ENCODE data around the gene NR2F2.

NR2F2 gene

DNA sequence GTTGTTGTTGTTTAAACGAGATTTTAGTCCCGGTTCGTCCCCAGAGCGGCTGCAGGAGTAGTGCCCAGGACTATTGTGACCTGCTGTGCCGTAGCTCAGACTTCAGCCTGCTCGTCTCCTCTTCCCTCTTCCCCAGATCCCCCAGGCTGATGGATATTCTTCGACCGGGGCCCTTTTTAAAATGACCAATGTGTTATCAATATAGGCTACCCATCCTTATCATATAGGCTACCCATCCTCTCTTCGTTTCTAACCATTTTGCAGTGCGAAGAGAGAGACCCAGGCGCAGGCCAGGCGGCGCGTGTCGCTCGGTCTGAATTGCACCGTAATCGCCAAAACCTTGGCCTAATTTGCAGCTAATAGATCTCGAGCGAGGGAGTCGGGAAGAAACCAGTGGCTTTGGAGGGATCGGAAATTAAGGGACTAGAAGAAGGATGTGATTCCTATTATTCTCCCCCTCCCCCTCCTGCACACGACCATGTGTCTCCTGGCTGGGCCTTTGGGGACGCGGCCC, 23.0 kb downstream of the NR2F2 start:
- no peak overlapping the region for H3K4me3 ChIP-seq (ENCODE audit: low read depth, low read length)
- TF ChIP-seq, protein P1, sequence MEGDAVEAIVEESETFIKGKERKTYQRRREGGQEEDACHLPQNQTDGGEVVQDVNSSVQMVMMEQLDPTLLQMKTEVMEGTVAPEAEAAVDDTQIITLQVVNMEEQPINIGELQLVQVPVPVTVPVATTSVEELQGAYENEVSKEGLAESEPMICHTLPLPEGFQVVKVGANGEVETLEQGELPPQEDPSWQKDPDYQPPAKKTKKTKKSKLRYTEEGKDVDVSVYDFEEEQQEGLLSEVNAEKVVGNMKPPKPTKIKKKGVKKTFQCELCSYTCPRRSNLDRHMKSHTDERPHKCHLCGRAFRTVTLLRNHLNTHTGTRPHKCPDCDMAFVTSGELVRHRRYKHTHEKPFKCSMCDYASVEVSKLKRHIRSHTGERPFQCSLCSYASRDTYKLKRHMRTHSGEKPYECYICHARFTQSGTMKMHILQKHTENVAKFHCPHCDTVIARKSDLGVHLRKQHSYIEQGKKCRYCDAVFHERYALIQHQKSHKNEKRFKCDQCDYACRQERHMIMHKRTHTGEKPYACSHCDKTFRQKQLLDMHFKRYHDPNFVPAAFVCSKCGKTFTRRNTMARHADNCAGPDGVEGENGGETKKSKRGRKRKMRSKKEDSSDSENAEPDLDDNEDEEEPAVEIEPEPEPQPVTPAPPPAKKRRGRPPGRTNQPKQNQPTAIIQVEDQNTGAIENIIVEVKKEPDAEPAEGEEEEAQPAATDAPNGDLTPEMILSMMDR (IDR thresholded peaks at IDR 0.05; ENCODE audit: borderline replicate concordance, insufficient read depth, low read depth, low read length): no peak

DNA sequence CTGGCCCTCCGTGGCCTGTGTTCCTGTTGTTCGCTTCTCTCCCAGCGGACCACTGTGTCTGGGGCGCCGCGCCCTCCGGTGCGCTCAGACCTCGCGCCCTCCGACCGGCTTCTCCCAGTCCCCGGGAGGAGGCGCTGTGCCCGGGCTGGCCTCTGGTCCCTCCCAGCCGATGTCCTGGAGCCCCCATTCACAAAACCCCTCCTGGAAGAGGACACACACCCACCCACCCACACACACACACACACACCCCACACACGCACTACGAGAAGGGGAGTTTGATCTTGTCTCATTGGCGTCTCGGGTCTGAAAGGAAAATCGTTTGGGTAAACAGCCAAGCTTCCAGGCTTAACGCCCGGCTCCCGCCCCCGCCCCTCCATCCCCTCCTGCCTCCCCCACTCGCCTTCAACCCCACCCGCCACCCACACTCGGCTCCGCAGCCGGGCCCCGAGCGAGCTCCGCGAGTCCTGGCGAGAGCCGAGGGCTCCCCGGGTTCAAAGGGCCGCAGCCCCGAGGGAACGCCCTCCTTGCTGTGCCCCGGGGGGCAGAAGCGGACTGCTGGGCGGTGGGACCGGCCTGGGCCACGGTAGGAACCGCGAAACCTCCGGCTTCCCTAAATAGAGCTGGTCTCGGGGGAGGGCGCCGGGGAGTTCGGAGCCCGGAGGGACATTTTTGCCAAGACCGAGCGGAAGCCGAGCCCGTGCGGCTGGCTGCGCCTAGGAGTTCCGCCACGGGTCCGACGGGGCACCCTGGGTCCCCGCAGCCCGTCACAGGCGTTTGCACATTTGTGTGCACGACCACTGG, 23.6 kb downstream of the NR2F2 start:
- H3K4me3 ChIP-seq (ENCODE audit: low read depth, low read length): peak overlapping the region; percentile 16
- TF ChIP-seq, protein P1 (IDR thresholded peaks at IDR 0.05; ENCODE audit: borderline replicate concordance, insufficient read depth, low read depth, low read length): no peak

DNA sequence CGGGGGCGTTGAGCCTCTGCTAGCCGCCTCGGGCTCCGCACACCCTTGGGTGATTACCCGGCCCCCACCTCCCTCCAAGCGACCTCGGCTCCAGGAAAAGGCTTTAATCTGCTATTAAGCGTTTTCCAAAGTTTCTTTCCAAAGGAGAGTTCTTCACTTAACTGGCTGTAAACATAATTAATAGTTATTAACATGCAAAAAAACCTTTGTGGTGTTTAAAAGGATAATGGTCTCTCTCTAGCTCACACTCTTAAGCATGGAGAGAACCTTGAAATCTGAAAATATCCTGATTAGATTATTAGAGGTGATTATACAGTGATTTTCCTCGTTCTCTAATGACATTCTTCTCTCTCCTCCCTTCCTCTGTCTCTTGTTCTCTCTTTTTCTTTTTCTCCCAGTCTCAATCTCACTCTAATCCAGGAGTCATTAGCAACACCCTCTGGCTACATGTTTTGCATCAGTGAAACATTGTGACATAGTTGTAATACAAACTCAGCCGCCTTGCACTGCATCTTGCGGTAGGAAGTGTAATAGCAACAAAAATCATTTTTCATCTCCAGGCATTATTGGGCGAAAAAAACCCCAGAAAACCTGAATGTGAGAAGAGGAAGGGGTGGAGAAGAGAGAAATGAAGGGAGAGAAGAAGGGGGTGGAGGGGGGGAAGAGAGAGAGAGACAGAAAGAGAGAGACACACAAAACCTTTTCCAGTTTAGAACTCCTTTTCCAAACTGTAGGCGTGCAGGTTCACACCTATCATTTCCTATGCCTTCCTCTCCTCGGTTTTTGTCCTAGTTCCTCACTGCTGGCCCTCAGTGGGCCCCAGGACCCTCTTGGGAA, 24.4 kb downstream of the NR2F2 start:
- peak overlapping the region; percentile 16 for H3K4me3 ChIP-seq (ENCODE audit: low read depth, low read length)
- TF ChIP-seq, protein P1 (IDR thresholded peaks at IDR 0.05; ENCODE audit: borderline replicate concordance, insufficient read depth, low read depth, low read length): no peak

DNA sequence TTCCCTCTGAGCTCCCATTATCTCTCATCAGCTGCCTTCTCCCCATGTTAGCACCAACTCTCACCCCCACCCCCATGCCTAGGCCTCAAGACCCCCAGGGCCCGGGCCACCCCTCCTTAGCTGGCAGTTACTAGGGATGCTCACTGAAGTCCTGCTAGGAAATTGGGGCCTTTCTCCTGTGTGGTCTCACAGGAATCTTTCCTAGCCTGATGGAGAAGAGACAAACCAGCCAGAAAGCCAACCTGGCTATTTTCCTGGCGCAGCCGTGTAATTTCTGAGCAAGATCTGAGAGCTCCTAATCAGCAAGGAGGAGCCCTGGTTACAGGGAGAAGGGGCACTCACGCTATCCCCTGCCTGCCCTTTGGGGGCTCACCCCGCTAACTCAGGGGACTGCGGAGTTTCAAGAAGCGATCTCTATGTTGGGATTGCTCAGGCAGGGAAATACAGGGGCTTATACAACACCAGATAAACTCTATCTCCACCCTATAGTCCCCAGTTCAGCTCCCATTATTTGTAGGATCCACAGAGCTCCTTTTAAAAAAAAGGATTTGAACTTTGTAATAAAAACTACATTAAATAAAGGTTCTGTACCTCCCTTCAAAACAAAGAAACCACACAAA, 25.2 kb downstream of the NR2F2 start:
- TF ChIP-seq, protein P1 (IDR thresholded peaks at IDR 0.05; ENCODE audit: borderline replicate concordance, insufficient read depth, low read depth, low read length): no peak
- no peak overlapping the region for H3K4me3 ChIP-seq (ENCODE audit: low read depth, low read length)

DNA sequence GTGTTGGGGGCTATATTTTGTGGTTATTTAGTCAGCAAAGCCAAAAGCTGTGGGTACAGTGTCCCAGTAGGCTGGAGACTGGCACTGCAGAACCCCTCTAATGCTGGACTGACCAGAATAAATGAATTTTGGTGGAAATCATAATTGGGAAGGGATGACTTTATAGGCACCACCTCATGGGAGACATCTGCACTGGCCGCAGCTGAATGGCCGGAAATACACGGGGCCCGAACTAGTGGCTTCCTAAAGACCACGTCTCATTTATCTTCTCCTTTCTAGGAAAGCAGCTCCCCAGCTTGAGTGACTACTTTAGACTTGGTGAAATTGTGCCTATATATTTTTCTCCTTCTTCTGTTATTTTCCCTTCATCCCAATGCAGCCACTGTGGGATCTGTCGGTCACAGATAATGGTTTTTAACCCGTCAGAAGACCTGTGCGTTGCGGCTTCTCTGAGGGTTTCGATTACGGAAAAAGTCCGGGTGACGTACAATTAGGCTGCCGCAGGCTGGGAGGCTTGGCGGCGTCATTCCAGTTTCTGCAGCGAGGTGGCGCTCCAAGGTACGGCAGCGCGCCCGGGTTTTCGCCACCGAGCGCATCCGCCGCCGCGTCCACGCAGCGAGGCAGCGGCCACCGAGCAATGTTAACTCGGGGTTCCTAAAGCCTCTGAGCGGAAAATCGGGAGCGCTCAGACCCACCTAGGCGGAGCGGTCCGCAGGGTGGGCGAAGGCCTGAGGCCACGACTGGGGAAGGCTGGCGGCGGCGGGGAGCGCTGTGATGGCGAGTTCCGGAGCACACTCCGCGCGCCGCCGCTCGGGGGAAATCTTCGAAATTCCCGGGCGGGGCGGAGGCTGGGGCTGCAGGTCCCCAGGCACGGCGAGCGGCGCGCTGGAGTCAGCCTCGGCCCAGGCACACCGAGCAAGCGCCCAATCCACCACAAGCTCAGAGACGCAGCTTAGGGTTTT, 26.3 kb downstream of the NR2F2 start:
- TF ChIP-seq, protein P1 (IDR thresholded peaks at IDR 0.05; ENCODE audit: borderline replicate concordance, insufficient read depth, low read depth, low read length): peak; percentile 94
- H3K4me3 ChIP-seq (ENCODE audit: low read depth, low read length): peak overlapping the region; percentile 57
